ENCODE data around the gene NBPF11. TPM values are rescaled to one million over a fixed set of nuclear protein-coding genes. Genes with fewer than 3 reads are reported as not detected.
"Not testable (repeated sequence)": the region's sequence is repeated elsewhere in the genome, so short reads cannot be mapped to it uniquely, and the experiment has no call there.

Gene NBPF11
- total RNA-seq = 1 to 10 TPM in 2 of 4 donors, under 1 TPM in 2; 0.58 to 1.8 (median 1.3) TPM

GRCh38 chr1:148151911-148152656, at the start of gene NBPF11:
NBPF11 (minus strand) TSS chr1:148152281; CDS start chr1:148127003, 25,278 bp downstream.
- H3K27me3 ChIP-seq; in situ Hi-C loops (cut with MboI; ENCODE audit: low sequenced_read_pairs in 4 of 4); H3K9me3 ChIP-seq; H3K4me1 ChIP-seq; H3K36me3 ChIP-seq; intact Hi-C loops (cut with DNase I; ENCODE audit: low total_unique reads): not testable (repeated sequence)
- peak in 1 of 2 donors; percentile 32 for TF ChIP-seq POLR2A (IDR thresholded peaks at IDR 0.05)
- Histone ChIP-seq H3K27ac (peak within 1 kb of the TSS; percentile 69 to 76 (median 70)), H3K4me3 (peak within 1 kb of the TSS; percentile 70 to 87 (median 71))
- ATAC-seq = peak; percentile 90
- peak; percentile 51 to 63 for DNase-seq

- H3K9me3 ChIP-seq; H3K4me3 ChIP-seq; in situ Hi-C loops (cut with MboI; ENCODE audit: low sequenced_read_pairs in 4 of 4); H3K27me3 ChIP-seq; H3K27ac ChIP-seq; H3K4me1 ChIP-seq; DNase-seq; intact Hi-C loops (cut with DNase I; ENCODE audit: low total_unique reads); ATAC-seq; H3K36me3 ChIP-seq: not testable (repeated sequence)
Observed at GRCh38 chr1:148197396-148197795, 45.3 kb upstream of the NBPF11 start.

- H3K36me3 ChIP-seq; H3K27ac ChIP-seq; ATAC-seq; H3K4me1 ChIP-seq; H3K9me3 ChIP-seq; H3K4me3 ChIP-seq; H3K27me3 ChIP-seq; in situ Hi-C loops (cut with MboI; ENCODE audit: low sequenced_read_pairs in 4 of 4); DNase-seq; intact Hi-C loops (cut with DNase I; ENCODE audit: low total_unique reads): not testable (repeated sequence)
Observed at GRCh38 chr1:148196949-148197348, 44.9 kb upstream of the NBPF11 start.

GRCh38 chr1:148195115-148195514, 43.0 kb upstream of the NBPF11 start:
- H3K27me3 ChIP-seq; ATAC-seq; H3K4me1 ChIP-seq; H3K4me3 ChIP-seq; intact Hi-C loops (cut with DNase I; ENCODE audit: low total_unique reads); in situ Hi-C loops (cut with MboI; ENCODE audit: low sequenced_read_pairs in 4 of 4); H3K9me3 ChIP-seq; DNase-seq; H3K27ac ChIP-seq; H3K36me3 ChIP-seq: not testable (repeated sequence)

- H3K36me3 ChIP-seq; H3K27ac ChIP-seq; H3K27me3 ChIP-seq; H3K9me3 ChIP-seq; H3K4me1 ChIP-seq; H3K4me3 ChIP-seq; ATAC-seq; in situ Hi-C loops (cut with MboI; ENCODE audit: low sequenced_read_pairs in 4 of 4); intact Hi-C loops (cut with DNase I; ENCODE audit: low total_unique reads); DNase-seq: not testable (repeated sequence)
Observed at GRCh38 chr1:148188768-148189167, 36.7 kb upstream of the NBPF11 start.

GRCh38 chr1:148178682-148179081, 26.6 kb upstream of the NBPF11 start:
- intact Hi-C loops (cut with DNase I; ENCODE audit: low total_unique reads); H3K4me3 ChIP-seq; H3K4me1 ChIP-seq; H3K27me3 ChIP-seq; DNase-seq; H3K36me3 ChIP-seq; in situ Hi-C loops (cut with MboI; ENCODE audit: low sequenced_read_pairs in 4 of 4); H3K9me3 ChIP-seq; ATAC-seq; H3K27ac ChIP-seq: not testable (repeated sequence)

- in situ Hi-C loops (cut with MboI; ENCODE audit: low sequenced_read_pairs in 4 of 4); H3K4me3 ChIP-seq; intact Hi-C loops (cut with DNase I; ENCODE audit: low total_unique reads); H3K27ac ChIP-seq; DNase-seq; H3K27me3 ChIP-seq; H3K36me3 ChIP-seq; H3K4me1 ChIP-seq; H3K9me3 ChIP-seq; ATAC-seq: not testable (repeated sequence)
Observed at GRCh38 chr1:148175414-148175813, 23.3 kb upstream of the NBPF11 start.

GRCh38 chr1:148171995-148172394, 19.9 kb upstream of the NBPF11 start:
- intact Hi-C loops (cut with DNase I; ENCODE audit: low total_unique reads); H3K9me3 ChIP-seq; H3K4me3 ChIP-seq; H3K27ac ChIP-seq; H3K27me3 ChIP-seq; ATAC-seq; in situ Hi-C loops (cut with MboI; ENCODE audit: low sequenced_read_pairs in 4 of 4); H3K36me3 ChIP-seq; DNase-seq; H3K4me1 ChIP-seq: not testable (repeated sequence)

Measured in gastrocnemius medialis (tissue), 4 donors.